NOMO-1 treated with dmso at 0.1 percent for 144 hours (cell line): ENCODE data around the gene SEC11C.

Source experiments
- DNase-seq: peaks from one replicate; lab custom pipeline; 2025; ENCODE audit not compliant: unreplicated experiment; lab: John Stamatoyannopoulos, UW

SEC11C gene

GRCh38 chr18:59207506-59207905, 67.8 kb downstream of the SEC11C start:
- DNase-seq: no peak
